SK-N-SH (cell line): ENCODE results near the gene KMT2B. TPM values are rescaled to one million over a fixed set of nuclear protein-coding genes. Genes with fewer than 3 reads are reported as not detected.

ENCODE experiments used
- CTCF ChIA-PET: fragments of 300-600, 350-600 bp; formaldehyde crosslinking; extraction: SDS; loops from one replicate; lab custom pipeline; 2021; lab: Yijun Ruan, JAX
- POLR2A ChIA-PET: fragments of 350-600 bp; sonication (Branson Sonifier 250); formaldehyde crosslinking; extraction: SDS; loops from one replicate; lab custom pipeline; 2020; ENCODE audit warnings: antibody characterized with exemption, inconsistent platforms; lab: Yijun Ruan, JAX
- DNase-seq: peaks from one replicate; pipeline ENCODE4 v3.0.0; 2012
- H2AFZ ChIP-seq: fragments of 200-600 bp; sonication (generic); 2 replicates; pipeline ENCODE4 v1.8.1; 2016; ENCODE audit warnings: antibody characterized with exemption, mild to moderate bottlenecking, low read depth
- H3F3A ChIP-seq: fragments of 200-600 bp; sonication (generic); replicated peaks from 2 replicates; pipeline ENCODE3; 2016; ENCODE audit warnings: antibody characterized with exemption, mild to moderate bottlenecking; ENCODE audit not compliant: insufficient read depth
- H3K27ac ChIP-seq, 2 experiments: fragments of 200-500 bp in 1 of 2; fragments of 200-600 bp in 1 of 2; sonication (Bioruptor generic) in 1 of 2; sonication (generic), shearing (Covaris generic) in 1 of 2; 2 replicates each; pipeline versions ENCODE4 v1.5.1 to v1.6.1; 2014 to 2016; ENCODE audit warnings: low read depth in 2 of 2, inconsistent platforms in 1 of 2, low read length in 1 of 2, mild to moderate bottlenecking in 1 of 2, mixed read lengths in 1 of 2
- H3K27me3 ChIP-seq: fragments of 200-600 bp; sonication (generic), shearing (Covaris generic); 2 replicates; pipeline ENCODE4 v1.6.1; 2016; ENCODE audit warnings: mixed run types; ENCODE audit not compliant: insufficient read depth
- H3K36me3 ChIP-seq, 2 experiments: fragments of 200-500 bp in 1 of 2; fragments of 200-600 bp in 1 of 2; sonication (Bioruptor generic) in 1 of 2; sonication (generic) in 1 of 2; replicated peaks in 1 of 2; 2 replicates each; pipeline versions ENCODE3 to v1.5.1; 2014 to 2016; ENCODE audit warnings: low read length in 1 of 2, mild to moderate bottlenecking in 1 of 2; ENCODE audit not compliant: insufficient read depth in 2 of 2, control insufficient read depth in 1 of 2
- H3K4me1 ChIP-seq, 2 experiments: fragments of 200-500 bp in 1 of 2; fragments of 200-600 bp in 1 of 2; sonication (Bioruptor generic) in 1 of 2; sonication (generic), shearing (Covaris generic) in 1 of 2; 2 replicates each; pipeline versions ENCODE4 v1.5.1 to v1.6.1; 2014 to 2016; ENCODE audit warnings: low read depth in 1 of 2, low read length in 1 of 2, mixed run types in 1 of 2; ENCODE audit not compliant: insufficient read depth in 2 of 2, control insufficient read depth in 1 of 2
- H3K4me2 ChIP-seq: fragments of 200-600 bp; sonication (generic), shearing (Covaris generic); 2 replicates; pipeline ENCODE4 v1.6.1; 2017; ENCODE audit warnings: mixed run types
- H3K4me3 ChIP-seq, 2 experiments: fragments of 200-500 bp in 1 of 2; fragments of 200-600 bp in 1 of 2; sonication (Bioruptor generic) in 1 of 2; sonication (generic), shearing (Covaris generic) in 1 of 2; 2 replicates each; pipeline versions ENCODE4 v1.5.1 to v1.8.1; 2014 to 2016; ENCODE audit warnings: low read depth in 2 of 2, inconsistent platforms in 1 of 2, low read length in 1 of 2, mild to moderate bottlenecking in 1 of 2, mixed read lengths in 1 of 2, moderate library complexity in 1 of 2
- H3K79me2 ChIP-seq: fragments of 200-600 bp; sonication (generic); 2 replicates; pipeline ENCODE4 v1.8.1; 2017; ENCODE audit warnings: mild to moderate bottlenecking; ENCODE audit not compliant: insufficient read depth
- H3K9ac ChIP-seq: fragments of 200-600 bp; sonication (generic); 2 replicates; pipeline ENCODE4 v1.6.1; 2017; ENCODE audit warnings: mixed run types
- H3K9me2 ChIP-seq: fragments of 200-600 bp; sonication (generic); 2 replicates; pipeline ENCODE4 v1.6.1; 2017; ENCODE audit warnings: mixed run types
- H3K9me3 ChIP-seq: fragments of 200-600 bp; sonication (generic); 2 replicates; pipeline ENCODE4 v1.6.1; 2017; ENCODE audit warnings: mixed run types, mild to moderate bottlenecking, moderate library complexity
- H4K20me1 ChIP-seq: fragments of 200-600 bp; sonication (generic); 2 replicates; pipeline ENCODE4 v1.6.1; 2017; ENCODE audit warnings: mild to moderate bottlenecking, mixed run types; ENCODE audit not compliant: insufficient read depth
- CHD2 ChIP-seq: fragments of 150-350 bp; IDR thresholded peaks from 2 replicates; pipeline ENCODE4 v1.6.1; 2018; ENCODE audit warnings: low read length; ENCODE audit not compliant: partially characterized antibody
- CTCF ChIP-seq: fragments of 200-600 bp; sonication (generic); IDR thresholded peaks from 2 replicates; pipeline ENCODE4 v1.6.1; 2017; ENCODE audit warnings: antibody characterized with exemption, mild to moderate bottlenecking, moderate library complexity
- EP300 ChIP-seq, 2 experiments: IDR thresholded peaks; 2 replicates each; pipeline versions ENCODE4 v1.4.0 to v1.6.1; 2012; ENCODE audit warnings: borderline replicate concordance in 1 of 2, low read depth in 1 of 2, low read length in 1 of 2
- GABPA ChIP-seq: IDR thresholded peaks from 2 replicates; pipeline ENCODE4 v1.4.0; 2012; ENCODE audit warnings: low read depth, mild to moderate bottlenecking
- MAX ChIP-seq: IDR thresholded peaks from 2 replicates; pipeline ENCODE4 v1.4.0; 2012; ENCODE audit warnings: low read depth
- MEF2A ChIP-seq: IDR thresholded peaks from 2 replicates; pipeline ENCODE4 v1.4.0; 2012; ENCODE audit warnings: low read depth, borderline replicate concordance
- MXI1 ChIP-seq: IDR thresholded peaks from 2 replicates; pipeline ENCODE4 v1.6.1; 2012; ENCODE audit warnings: mild to moderate bottlenecking, low read depth, low read length, improper control_type of control experiment
- PBX3 ChIP-seq: IDR thresholded peaks from 2 replicates; pipeline ENCODE4; 2012
- RAD21 ChIP-seq: IDR thresholded peaks from 2 replicates; pipeline ENCODE4 v1.6.1; 2012; ENCODE audit warnings: mild to moderate bottlenecking, low read length
- RCOR1 ChIP-seq: fragments of 150-350 bp; IDR thresholded peaks from 2 replicates; pipeline ENCODE4 v1.6.1; 2017; ENCODE audit warnings: antibody characterized with exemption, low read length
- REST ChIP-seq: IDR thresholded peaks from 2 replicates; pipeline ENCODE4 v1.6.1; 2012; ENCODE audit warnings: mild to moderate bottlenecking, low read depth, low read length, moderate library complexity
- SIN3A ChIP-seq: IDR thresholded peaks from 2 replicates; pipeline ENCODE4 v1.6.1; 2012; ENCODE audit warnings: low read depth, mild to moderate bottlenecking, low read length, moderate library complexity, borderline replicate concordance
- SMC3 ChIP-seq: IDR thresholded peaks from 2 replicates; pipeline ENCODE4 v1.6.1; 2012; ENCODE audit warnings: low read depth, low read length, improper control_type of control experiment
- TAF1 ChIP-seq: IDR thresholded peaks from 2 replicates; pipeline ENCODE4 v1.6.1; 2012; ENCODE audit warnings: low read depth, mild to moderate bottlenecking, low read length, moderate library complexity, borderline replicate concordance
- TCF12 ChIP-seq: IDR thresholded peaks from 2 replicates; pipeline ENCODE4 v1.4.0; 2012
- TEAD4 ChIP-seq: IDR thresholded peaks from 2 replicates; pipeline ENCODE4 v1.4.0; 2012; ENCODE audit warnings: mild to moderate bottlenecking, borderline replicate concordance; ENCODE audit not compliant: insufficient read depth
- YY1 ChIP-seq: IDR thresholded peaks from 2 replicates; pipeline ENCODE4 v1.4.0; 2012; ENCODE audit warnings: low read depth, mild to moderate bottlenecking
- WGBS: methylation state at CpG from one replicate; pipeline ENCODE4 v1.1.6; 2017; ENCODE audit warnings: low lambda C conversion rate; 5-methylcytosine and 5-hydroxymethylcytosine counted together
- polyA plus RNA-seq, 3 experiments: library from polyadenylated mRNA; depleted of rRNA; stranded (reverse); fragments of >200 nt; gene quantifications; 2 replicates each; pipeline ENCODE4 v1.2.3, GENCODE V29; 2012

KMT2B gene
- polyA plus RNA-seq, 1 of the 3 experiments (the other 2 are of a cell fraction): 29.2 TPM

- peak overlapping the region; percentile 62 to 95 for H3K27ac ChIP-seq
- H3K9me2 ChIP-seq: no peaks in the 10 kb centered on the region
- CTCF ChIA-PET: interaction anchor here (1.1 to 1.8 kb wide), 3 partner anchors 12 to 24 kb away, joined by 3 to 14 read pairs (median 11); no protein-coding TSS in a partner anchor
- peak overlapping the region; percentile 97 for H3K4me2 ChIP-seq
- peak; percentile 75 for TF ChIP-seq MXI1
- no peak for TF ChIP-seq PBX3
- TF ChIP-seq REST: peak; percentile 43; the same call in 1 of the 2 replicates
- no peak for TF ChIP-seq EP300 (IDR thresholded peaks at IDR 0.05; ENCODE audit: borderline replicate concordance in 1 of 2, low read depth in 1 of 2, low read length in 1 of 2)
- peak; percentile 89 for TF ChIP-seq CHD2
- peak; percentile 78 for TF ChIP-seq SMC3
- TF ChIP-seq YY1: peak; percentile 55
- no peak for TF ChIP-seq MEF2A
- TF ChIP-seq RCOR1: peak; percentile 14; the same call in 1 of the 2 replicates
- TF ChIP-seq MAX: no peak; the same call in 1 of the 2 replicates
- TF ChIP-seq TEAD4: no peak
- TF ChIP-seq CTCF: peak; percentile 98
- TF ChIP-seq TAF1: 0 out of 2 replicates have a peak, but pooled peaks have one; percentile 19
- no peak for TF ChIP-seq SIN3A
- TF ChIP-seq GABPA: peak; percentile 73
- TF ChIP-seq TCF12: no peak
- peak; percentile 74 for TF ChIP-seq RAD21
- peaks cover 6 to 18% of the 10 kb centered on the region in 2 experiments for H3K36me3 ChIP-seq
- H3K4me1 ChIP-seq: peaks cover 5 to 24% of the 10 kb centered on the region in 2 experiments; a peak in 3 of 4 replicates
- peak overlapping the region; percentile 86 for H2AFZ ChIP-seq
- no peaks in the 10 kb centered on the region for H3K9me3 ChIP-seq
- peak overlapping the region; percentile 65 for H3K9ac ChIP-seq
- under 1% methylated on average over 36 of the region's 77 CpGs for WGBS
- peaks cover 28% of the 10 kb centered on the region for H3K79me2 ChIP-seq
- POLR2A ChIA-PET: no interaction called here
- H3K27me3 ChIP-seq: no peaks in the 10 kb centered on the region
- DNase-seq: peak; percentile 98
- H4K20me1 ChIP-seq: peaks cover 22% of the 10 kb centered on the region
- peak overlapping the region; percentile 80 to 91 for H3K4me3 ChIP-seq
- H3F3A ChIP-seq: peaks cover 6% of the 10 kb centered on the region
Observed at GRCh38 chr19:35716801-35717664, 770 bp upstream of the KMT2B start.
